ENCODE results near the gene VMAC.
A peak's percentile ranks its signal among the peaks of the same experiment; 100 is the strongest.

VMAC gene

DNA sequence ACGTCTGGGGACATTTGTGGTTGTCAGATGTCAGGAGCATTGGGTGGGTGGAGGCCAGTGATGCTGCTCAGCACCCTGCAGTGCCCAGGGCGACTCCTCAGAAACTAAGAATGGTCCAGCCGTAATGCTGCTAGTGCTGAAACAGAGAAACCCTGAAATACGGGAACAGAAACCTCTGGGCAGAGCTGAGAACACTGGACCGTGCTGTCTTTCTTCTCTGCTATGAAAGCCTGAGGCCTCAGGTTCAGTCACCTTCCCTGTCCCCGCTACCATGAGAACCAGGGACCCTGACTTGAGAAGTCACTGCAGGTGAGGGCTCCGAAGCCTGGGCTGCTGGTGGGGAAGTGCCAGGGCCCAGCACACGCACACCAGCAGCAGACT lies 22.8 kb downstream of the VMAC start:
- DNase-seq (ENCODE audit: low read depth in 1 of 2, low spot score in 1 of 2) = no peak

- DNase-seq (ENCODE audit: low read depth in 1 of 2, low spot score in 1 of 2) = no peak
Observed at GRCh38 chr19:5929179-5929578, 24.5 kb downstream of the VMAC start.

DNA sequence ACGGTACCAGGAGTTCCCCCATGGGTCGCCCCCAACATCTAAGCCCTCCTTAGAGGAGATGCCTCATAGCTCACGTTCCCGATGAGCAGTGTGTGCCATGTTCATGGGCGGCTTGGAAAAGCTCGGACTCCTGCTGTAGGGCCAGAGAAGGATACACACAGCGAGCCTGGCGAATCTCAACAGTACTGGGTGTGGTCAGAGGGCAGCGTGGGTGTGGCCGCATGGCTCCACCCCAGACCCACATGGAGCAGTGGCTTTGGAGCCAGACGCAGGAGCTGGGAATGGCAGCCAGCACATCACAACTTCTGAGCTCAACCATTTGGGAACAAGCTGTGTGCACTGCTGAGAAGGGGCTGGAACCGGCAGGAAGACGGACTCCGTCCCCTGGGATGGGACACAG lies 25.0 kb downstream of the VMAC start:
- no peak for DNase-seq (ENCODE audit: low read depth in 1 of 2, low spot score in 1 of 2)

- no peak for DNase-seq (ENCODE audit: low read depth in 1 of 2, low spot score in 1 of 2)
Observed at GRCh38 chr19:5931251-5931650, 26.6 kb downstream of the VMAC start.

- DNase-seq (ENCODE audit: low read depth in 1 of 2, low spot score in 1 of 2) = no peak
Observed at GRCh38 chr19:5932146-5932545, 27.5 kb downstream of the VMAC start.

DNA sequence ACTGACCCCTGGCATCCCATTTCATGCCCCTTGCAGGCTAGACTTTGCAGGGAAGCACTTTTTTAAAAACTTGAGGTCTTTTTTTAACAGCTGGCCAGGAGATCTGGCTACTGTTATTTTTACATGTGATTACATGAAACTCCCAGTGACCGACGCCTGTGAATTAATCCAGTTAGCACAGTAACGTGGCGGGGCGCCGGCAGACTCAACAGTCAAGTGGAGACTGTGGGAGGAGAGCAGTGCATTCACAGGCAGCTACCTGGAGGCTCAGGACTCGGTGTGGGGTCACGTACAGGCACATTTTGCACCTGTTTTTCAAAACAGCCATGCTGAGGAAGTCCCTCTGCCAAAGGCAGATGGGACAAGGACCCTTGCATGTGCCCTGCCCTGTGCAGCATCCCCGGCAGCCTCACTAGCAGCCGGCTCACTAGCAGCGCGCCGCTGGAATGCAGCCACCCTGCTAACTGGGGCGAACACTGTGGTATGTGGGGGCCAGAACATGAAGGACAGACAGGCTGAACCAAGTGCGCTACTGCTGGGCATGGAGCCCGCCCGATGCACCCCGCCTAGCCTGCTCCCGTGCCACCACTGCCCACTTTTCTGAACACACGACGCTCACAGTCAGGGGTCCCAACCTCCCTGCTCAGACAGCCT lies 28.1 kb downstream of the VMAC start:
- DNase-seq (ENCODE audit: low read depth in 1 of 2, low spot score in 1 of 2) = no peak

DNA sequence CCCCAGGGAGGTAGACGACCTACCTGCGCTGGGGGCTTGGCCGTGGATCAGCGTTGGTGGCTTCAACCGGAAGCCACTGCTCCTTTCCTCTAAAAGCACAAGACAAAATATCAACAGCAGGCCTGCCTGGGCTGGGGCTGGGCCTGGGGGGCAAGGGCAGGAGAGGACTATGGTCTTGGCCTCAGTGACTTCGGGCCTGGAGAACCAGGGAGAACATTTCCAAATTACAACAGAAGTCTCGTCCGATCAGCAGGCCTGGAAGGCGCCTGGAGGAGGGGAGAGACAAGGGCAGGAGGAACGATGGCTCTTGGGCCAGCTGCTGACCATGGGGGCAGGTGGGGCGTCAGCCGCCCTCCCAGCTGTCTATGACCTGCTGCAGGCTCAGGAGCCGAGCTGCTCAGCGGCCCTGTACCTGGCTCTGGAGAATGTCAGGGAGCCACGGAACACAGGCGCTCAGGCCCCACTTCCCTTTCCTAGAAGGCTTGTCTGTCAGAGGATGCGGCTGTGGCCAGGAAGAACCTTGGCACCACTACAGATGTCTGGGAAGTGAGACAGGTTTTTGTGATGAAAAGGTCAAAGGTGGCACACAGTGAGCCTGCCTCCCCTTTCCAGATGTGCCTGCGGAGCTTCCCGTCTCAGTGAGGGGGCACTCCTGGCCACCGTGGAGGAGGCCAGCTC lies 28.9 kb downstream of the VMAC start:
- no peak for DNase-seq (ENCODE audit: low read depth in 1 of 2, low spot score in 1 of 2)

DNA sequence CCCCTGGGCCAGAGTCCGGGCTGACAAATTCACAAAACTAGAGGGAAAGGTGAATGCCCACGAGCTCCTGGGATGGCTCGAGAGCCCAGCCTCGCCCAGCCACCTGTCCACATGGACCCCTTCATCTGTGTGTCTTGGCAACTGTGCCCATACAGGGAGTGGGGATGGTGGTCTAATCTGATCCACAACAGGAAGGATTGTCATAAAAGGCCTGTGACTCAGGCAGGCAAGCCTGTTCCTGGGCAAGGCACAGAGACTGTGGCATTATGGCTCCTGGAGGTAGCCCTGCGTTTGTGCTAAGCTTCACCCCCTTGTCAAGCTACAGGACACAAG lies 29.4 kb downstream of the VMAC start:
- DNase-seq (ENCODE audit: low read depth in 1 of 2, low spot score in 1 of 2) = no peak

DNA sequence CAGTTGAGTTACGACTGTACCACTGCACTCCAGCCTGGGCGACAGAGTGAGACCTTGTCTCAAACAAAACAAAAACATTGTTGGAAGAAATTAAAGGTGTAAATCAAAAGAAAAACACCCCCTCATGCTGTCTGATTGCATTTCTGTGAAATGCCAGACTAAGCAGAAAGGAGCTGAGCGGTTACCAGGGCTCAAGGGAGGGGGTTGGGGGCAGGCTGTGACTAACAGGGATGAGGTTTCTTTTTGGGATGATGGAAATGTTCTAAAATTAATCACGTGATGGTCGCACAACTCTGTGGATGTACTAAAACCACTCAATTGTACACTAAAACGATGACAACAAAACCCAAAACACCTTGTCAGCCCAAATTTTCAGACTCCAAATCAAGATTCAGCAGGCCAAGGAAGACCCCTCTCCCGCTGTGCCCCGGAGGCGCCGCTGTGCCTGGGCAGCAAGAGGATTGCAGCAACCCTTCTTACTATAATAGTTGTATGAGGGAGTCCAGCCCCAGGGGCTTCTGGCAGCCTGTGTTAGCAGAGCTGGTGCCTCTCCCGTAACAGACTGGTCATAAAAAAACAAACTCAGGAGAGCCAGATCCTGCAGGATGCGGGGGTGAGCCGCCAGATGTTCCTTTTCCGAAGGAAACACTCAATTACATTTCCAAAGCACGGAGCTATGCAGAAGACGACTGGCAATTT lies 30.3 kb downstream of the VMAC start:
- no peak for DNase-seq (ENCODE audit: low read depth in 1 of 2, low spot score in 1 of 2)

DNA sequence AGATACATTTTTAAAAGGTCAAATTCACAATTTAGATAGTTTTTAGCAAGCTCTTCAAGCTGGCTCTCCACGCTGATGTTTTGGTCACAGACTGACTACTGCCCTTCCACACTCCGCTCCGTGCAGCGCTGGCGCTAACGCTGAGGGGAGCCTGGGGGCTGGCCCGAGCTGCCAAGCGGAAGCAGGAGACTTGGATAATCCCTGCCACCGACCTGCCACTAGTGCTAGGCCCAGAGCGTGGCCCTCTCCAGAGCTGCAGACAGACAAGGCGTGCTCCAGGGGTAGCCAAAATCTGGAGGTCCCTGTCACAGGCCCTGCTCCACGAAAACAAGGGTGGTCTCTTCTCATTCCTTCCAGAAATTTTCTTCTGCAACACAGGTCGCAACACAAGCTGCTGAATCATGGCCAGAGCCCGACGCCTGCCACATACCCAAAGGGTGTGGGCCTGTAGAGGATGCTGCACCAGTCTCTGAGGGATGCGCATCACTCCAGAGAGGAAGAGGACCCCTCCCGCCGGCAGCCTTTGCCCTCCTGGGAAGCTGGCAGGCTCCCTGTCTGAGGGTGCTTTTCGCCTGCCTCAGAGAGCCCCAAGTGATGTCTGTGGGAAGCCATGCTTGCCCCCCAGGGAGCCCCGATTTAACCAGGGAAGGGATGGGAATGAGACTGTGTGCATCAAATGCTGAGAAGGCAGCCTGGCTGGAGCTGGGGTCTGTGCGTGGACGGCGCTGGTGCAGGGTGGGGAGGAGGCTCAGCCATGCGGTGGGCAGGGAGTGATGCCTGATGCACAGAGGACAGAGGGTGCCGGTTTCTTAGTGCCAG lies 31.0 kb downstream of the VMAC start:
- DNase-seq (ENCODE audit: low read depth in 1 of 2, low spot score in 1 of 2) = no peak

GRCh38 chr19:5936292-5936592 lies 31.6 kb downstream of the VMAC start:
- DNase-seq (ENCODE audit: low read depth in 1 of 2, low spot score in 1 of 2) = no peak

DNA sequence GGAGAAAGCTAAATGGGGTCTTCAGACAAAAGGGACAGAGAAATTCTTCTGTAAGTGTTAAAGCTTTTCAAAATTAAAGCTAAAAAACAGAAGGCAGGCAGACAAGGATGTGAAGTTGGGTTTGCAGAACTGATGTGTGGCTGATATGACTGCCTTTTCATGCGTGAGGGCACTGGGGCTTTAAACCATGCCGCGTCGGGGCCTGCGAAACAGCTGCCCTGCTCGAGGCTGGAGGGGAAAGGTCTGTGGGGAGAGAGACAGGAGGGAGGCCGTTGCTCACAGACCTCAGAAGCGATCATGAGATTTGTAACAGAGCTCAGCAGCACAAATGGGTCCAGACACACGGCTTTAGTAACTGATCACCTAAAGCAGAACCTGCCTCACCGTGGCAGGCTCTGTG lies 32.9 kb downstream of the VMAC start:
- DNase-seq (ENCODE audit: low read depth in 1 of 2, low spot score in 1 of 2) = no peak

DNA sequence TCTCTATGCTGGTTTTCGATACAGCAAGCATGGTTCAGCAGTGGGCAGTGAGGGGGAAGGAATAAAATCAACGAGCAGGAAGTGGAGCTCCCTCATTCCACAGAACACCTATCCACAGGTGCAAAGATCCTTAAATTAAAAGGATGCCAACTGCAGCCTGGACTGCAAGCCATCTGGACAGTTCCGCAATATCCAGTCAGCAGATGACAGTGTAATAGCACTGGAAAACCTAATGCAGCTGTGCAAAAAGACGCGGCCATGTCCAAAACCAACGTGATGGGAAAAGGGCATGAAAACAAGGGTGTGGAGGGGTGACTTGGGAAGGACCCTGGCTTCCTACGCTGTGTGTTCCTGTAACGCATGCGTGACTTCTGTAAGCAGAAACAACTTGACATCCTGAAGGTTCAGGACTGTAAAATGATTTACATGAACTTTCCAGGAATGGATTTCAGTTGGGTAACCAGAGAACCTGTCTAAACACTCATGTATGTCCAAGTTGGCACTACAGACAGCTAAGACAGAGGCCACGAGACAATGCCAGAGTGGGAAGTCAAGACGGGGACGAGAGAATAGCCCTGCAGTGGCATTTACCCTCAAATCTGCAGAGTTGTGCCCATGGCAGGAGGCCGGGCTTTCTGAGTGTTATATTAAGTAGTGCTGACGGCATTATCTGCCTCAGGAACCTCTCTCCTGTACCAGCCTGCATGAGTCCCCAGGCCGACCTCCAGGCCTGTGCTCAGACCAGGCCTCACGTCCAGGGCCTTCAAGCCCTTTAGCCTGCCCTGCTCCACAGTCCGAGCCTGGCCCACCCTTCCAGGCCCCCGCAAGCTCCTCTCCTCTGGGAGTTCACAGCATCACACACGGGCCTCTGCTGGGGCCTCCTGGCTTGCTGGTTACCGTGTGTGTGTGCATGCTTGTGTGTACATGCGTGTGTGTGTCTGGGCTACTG lies 35.9 kb downstream of the VMAC start:
- no peak for DNase-seq (ENCODE audit: low read depth in 1 of 2, low spot score in 1 of 2)

GRCh38 chr19:5941673-5942072 lies 37.0 kb downstream of the VMAC start:
- no peak for DNase-seq (ENCODE audit: low read depth in 1 of 2, low spot score in 1 of 2)

DNA sequence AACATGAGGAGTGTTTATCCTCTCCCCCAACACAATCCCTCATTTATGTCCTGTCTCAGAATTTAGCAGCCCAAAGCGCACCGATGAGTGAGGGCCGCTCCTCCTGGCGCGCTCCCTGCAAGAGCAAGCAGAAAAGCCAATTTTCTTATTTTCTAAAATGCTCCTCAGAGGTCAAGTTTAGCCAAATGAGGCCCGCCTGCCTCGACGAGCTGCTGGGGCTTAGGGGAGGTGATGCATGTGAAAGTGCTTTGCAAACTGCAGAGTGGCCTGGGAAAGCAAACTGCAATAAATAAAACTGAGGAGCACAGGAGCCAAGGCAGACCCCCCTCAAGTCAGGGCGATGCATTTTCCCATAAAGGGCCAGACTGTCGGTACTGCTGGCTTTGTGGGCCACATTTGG lies 38.4 kb downstream of the VMAC start:
- no peak for DNase-seq (ENCODE audit: low read depth in 1 of 2, low spot score in 1 of 2)

- DNase-seq (ENCODE audit: low read depth in 1 of 2, low spot score in 1 of 2) = no peak
Observed at GRCh38 chr19:5943623-5944022, 39.0 kb downstream of the VMAC start.

DNA sequence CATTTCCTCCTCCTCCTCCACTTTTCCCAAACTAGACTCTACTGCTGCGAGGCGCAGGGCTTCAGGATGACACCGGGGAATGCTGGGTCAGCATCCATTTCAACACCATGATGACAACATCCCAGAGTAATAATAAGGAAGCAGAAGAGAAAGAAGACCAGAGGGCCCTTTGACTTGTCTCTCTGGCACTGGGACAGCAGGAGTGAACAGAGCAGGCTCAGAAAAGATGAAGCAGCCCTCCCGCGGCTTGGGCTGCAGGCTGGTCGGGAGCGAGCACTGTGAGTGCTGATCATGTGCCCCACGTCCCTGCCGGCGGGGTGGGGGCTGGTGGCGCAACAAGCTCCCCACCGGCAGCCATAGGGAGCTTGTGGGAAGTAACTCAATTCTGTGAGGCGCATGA lies 42.8 kb downstream of the VMAC start:
- no peak for DNase-seq (ENCODE audit: low read depth in 1 of 2, low spot score in 1 of 2)

DNA sequence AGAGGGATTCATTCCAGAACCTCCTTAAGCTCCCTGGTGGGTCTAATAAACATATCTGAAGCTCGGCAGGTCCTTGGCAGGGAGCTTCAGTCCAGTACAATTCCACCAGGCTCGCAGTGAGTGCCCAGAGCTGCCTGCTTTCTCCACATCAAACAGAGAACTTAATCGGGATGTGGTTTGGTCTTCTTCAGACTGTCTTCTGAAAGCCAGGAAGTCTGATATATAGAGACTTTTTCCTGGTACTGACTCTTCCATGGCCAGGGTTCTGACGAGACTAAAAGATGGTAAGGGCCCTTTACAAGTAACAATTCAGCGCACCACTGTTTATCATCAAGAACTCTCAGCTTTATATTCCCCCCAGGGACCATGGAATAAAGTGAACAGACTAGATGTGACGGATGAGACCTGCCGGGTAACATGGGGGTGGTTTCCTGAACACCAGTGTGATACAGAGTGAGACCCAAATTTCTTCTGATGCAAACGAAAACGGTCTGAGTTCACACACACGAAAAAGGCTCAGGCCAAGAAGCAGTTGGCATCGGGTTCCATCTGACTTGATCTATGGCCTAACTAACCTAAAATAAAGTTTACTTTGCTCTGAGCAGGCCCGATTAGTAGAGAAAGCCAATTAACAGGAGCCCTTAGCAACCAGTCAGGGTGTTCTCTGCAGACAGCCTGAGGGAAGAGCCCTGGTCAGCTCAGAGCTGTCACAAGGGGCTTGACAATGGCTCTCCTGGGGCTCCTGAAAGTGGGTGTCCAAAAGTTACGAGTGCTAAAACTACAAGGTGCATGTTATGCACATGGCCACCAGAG lies 44.3 kb downstream of the VMAC start:
- DNase-seq (ENCODE audit: low read depth in 1 of 2, low spot score in 1 of 2) = no peak

- peak in 1 of 2 donors; percentile 24 for DNase-seq (ENCODE audit: low read depth in 1 of 2, low spot score in 1 of 2)
Observed at GRCh38 chr19:5949792-5950305, 45.2 kb downstream of the VMAC start.

DNA sequence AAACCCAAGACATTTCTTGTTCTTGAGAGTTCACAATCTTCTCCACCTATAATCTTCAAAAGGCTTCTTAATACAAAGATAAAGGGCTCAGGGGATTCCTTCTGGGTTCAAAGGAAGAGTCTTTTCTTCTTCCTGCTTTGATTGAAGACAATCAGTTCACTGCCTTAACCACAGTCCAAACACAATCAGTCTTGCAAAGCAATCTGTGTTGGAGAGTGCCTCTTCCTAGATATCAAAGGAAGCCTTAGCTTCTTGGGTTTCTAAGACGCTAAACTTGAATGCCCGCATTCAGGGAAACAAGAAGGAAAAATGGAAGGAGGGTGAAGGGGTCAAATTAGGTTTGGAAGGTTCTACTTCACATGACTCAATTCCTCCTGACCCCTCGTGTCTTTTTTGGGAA lies 46.1 kb downstream of the VMAC start:
- DNase-seq (ENCODE audit: low read depth in 1 of 2, low spot score in 1 of 2) = no peak

All from activated CD4-positive, alpha-beta T cell treated with anti-CD3 and anti-CD28 coated beads, Interleukin-2, amount 50 U/mL, for 24 hours (primary cell).